Measurements from ENCODE around the gene HNRNPLL. TPM values are rescaled to one million over a fixed set of nuclear protein-coding genes. Genes with fewer than 3 reads are reported as not detected.

HNRNPLL gene
- total RNA-seq, 1 experiment from 2014 or later: 73.8 TPM

DNA sequence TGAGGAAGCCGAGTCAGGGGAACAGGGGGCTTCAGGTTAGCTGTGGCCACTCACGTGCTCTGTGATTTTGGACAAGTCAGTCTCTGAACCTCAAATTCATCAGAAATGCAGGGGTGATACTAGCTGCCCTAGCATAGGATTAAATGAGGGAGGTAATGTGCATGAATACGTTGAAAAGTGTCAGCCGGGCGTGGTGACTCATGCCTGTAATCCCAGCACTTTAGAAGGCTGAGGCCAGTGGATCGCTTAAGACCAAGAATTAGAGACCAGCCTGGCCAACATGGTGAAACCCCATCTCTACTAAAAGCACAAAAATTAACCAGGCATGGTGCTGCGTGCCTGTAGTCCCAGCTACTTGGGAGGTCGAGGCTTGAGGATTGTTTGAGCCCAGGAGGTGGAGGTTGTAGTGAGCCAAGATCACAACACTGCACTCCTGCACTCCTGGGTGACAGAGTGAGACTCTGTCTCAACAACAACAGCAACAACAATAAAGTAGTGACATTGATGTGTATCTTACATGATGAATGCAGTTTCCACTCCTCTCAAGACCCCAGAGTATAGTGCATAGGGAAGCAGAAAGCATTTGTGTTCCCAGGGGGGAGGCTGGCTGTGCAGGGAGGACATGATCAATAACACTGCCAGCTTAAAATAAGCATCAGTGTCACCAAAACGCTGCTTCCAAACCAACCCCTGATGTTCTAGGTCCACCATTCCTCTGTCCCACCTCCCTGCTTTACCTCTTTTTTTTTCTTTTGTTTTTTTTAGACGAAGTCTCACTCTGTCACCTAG, 68.8 kb downstream of the HNRNPLL start:
- no peak overlapping the region for H3K27ac ChIP-seq (ENCODE audit: low read depth, low read length, poor library complexity, severe bottlenecking)
- BruUV-seq (replicated peaks): no TSS peak
- POLR2A ChIA-PET (ENCODE audit: low non-redundant PET): no interaction called here

DNA sequence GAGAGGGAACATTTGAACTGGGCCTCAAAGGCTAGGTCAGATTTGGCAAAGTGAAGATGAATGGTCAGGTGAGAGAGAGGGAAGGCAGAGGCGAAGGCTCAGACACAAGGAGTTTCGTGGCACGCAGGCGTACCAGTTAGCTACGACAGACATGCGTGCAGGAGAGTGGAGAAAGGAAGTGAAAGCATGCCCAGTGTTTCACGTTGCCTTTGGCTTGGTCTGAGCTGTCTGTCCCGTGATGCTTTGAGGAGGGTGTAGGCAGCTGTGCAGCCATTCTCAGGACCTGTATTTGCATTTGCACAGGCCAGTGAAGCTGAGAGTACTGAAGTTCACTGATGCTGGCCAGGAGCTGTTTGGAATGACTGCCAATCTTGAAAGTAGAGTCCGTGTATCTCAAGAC, 69.5 kb downstream of the HNRNPLL start:
- H3K27me3 ChIP-seq (replicated peaks; ENCODE audit: insufficient read depth, low read depth, low read length, poor library complexity): no peaks in the 10 kb centered on the region

More for the DNA sequence above, 68.8 kb downstream of the HNRNPLL start:
- intact Hi-C loops (cut with micrococcal nuclease; ENCODE audit: unreplicated experiment): no loop called here
- H3K36me3 ChIP-seq (ENCODE audit: insufficient read depth, low read length, poor library complexity, severe bottlenecking): no peaks in the 10 kb centered on the region
- H3K27me3 ChIP-seq (replicated peaks; ENCODE audit: insufficient read depth, low read depth, low read length, poor library complexity): no peaks in the 10 kb centered on the region
- peaks cover 3% of the 10 kb centered on the region for H3K4me1 ChIP-seq (ENCODE audit: insufficient read depth, low read length, poor library complexity, severe bottlenecking)
- TF ChIP-seq, protein P1, sequence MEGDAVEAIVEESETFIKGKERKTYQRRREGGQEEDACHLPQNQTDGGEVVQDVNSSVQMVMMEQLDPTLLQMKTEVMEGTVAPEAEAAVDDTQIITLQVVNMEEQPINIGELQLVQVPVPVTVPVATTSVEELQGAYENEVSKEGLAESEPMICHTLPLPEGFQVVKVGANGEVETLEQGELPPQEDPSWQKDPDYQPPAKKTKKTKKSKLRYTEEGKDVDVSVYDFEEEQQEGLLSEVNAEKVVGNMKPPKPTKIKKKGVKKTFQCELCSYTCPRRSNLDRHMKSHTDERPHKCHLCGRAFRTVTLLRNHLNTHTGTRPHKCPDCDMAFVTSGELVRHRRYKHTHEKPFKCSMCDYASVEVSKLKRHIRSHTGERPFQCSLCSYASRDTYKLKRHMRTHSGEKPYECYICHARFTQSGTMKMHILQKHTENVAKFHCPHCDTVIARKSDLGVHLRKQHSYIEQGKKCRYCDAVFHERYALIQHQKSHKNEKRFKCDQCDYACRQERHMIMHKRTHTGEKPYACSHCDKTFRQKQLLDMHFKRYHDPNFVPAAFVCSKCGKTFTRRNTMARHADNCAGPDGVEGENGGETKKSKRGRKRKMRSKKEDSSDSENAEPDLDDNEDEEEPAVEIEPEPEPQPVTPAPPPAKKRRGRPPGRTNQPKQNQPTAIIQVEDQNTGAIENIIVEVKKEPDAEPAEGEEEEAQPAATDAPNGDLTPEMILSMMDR (conservative IDR thresholded peaks at IDR 0.05; ENCODE audit: low read depth, low read length): no peak
- TF ChIP-seq EZH2 (IDR thresholded peaks at IDR 0.05; ENCODE audit: borderline replicate concordance, low read depth, low read length, poor library complexity, severe bottlenecking): no peak
- no peaks in the 10 kb centered on the region for H3K9me3 ChIP-seq (ENCODE audit: low read depth, low read length, poor library complexity, severe bottlenecking)
- no peak for DNase-seq (ENCODE audit: low spot score)
- no peak overlapping the region for H3K4me3 ChIP-seq (ENCODE audit: low read depth, low read length, poor library complexity, severe bottlenecking)
- CTCF ChIA-PET: interaction anchor here (0.5 kb wide), 1 partner anchor 148 kb away, joined by 12 read pairs; no protein-coding TSS in a partner anchor

DNA sequence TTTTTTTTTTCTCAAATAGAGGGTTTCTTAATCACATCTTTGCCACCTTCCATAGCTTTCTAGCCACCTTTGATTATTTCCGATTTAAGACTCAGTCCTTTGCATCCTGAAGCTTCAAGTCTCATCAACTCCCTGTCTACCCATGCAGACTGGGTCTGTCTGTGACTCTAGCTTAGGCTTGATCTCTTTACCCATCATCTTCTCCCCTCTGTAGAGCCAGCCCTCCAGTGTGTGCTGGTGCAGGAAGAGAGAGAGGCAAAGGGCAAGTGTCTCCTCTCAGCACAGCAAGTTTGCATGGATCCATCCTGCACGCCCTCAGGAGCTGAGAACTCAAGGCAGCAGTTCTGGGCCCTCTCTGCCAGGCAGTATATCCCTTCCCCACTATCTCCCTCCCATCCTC, 70.4 kb downstream of the HNRNPLL start:
- Histone ChIP-seq H3K27ac (ENCODE audit: low read depth, low read length, poor library complexity, severe bottlenecking) (no peak overlapping the region), H3K4me1 (ENCODE audit: insufficient read depth, low read length, poor library complexity, severe bottlenecking) (peaks cover 3% of the 10 kb centered on the region), H3K9me3 (ENCODE audit: low read depth, low read length, poor library complexity, severe bottlenecking) (no peaks in the 10 kb centered on the region), H3K36me3 (ENCODE audit: insufficient read depth, low read length, poor library complexity, severe bottlenecking) (no peaks in the 10 kb centered on the region), H3K27me3 (replicated peaks; ENCODE audit: insufficient read depth, low read depth, low read length, poor library complexity) (no peaks in the 10 kb centered on the region), H3K4me3 (ENCODE audit: low read depth, low read length, poor library complexity, severe bottlenecking) (no peak overlapping the region)
- intact Hi-C loops (cut with micrococcal nuclease; ENCODE audit: unreplicated experiment): no loop called here
- no peak for DNase-seq (ENCODE audit: low spot score)
- BruUV-seq (replicated peaks): no TSS peak
- no peak for TF ChIP-seq EZH2 (IDR thresholded peaks at IDR 0.05; ENCODE audit: borderline replicate concordance, low read depth, low read length, poor library complexity, severe bottlenecking)
- TF ChIP-seq, protein P1 (conservative IDR thresholded peaks at IDR 0.05; ENCODE audit: low read depth, low read length): no peak
- CTCF ChIA-PET: interaction anchor here (0.7 kb wide), 1 partner anchor 49 kb away, joined by 5 read pairs; no protein-coding TSS in a partner anchor
- POLR2A ChIA-PET (ENCODE audit: low non-redundant PET): interaction anchor here (0.6 kb wide), 1 partner anchor 278 kb away, joined by 6 read pairs; no protein-coding TSS in a partner anchor

More for the DNA sequence above, 69.5 kb downstream of the HNRNPLL start:
- no TSS peak for BruUV-seq (replicated peaks)
- intact Hi-C loops (cut with micrococcal nuclease; ENCODE audit: unreplicated experiment): no loop called here
- ChIA-PET POLR2A (ENCODE audit: low non-redundant PET) (no interaction called here), CTCF (interaction anchor here (0.5 kb wide), 1 partner anchor 148 kb away, joined by 12 read pairs; no protein-coding TSS in a partner anchor)
- Histone ChIP-seq H3K4me1 (ENCODE audit: insufficient read depth, low read length, poor library complexity, severe bottlenecking) (peaks cover 3% of the 10 kb centered on the region), H3K27ac (ENCODE audit: low read depth, low read length, poor library complexity, severe bottlenecking) (no peak overlapping the region), H3K9me3 (ENCODE audit: low read depth, low read length, poor library complexity, severe bottlenecking) (no peaks in the 10 kb centered on the region), H3K4me3 (ENCODE audit: low read depth, low read length, poor library complexity, severe bottlenecking) (no peak overlapping the region), H3K36me3 (ENCODE audit: insufficient read depth, low read length, poor library complexity, severe bottlenecking) (no peaks in the 10 kb centered on the region)
- DNase-seq (ENCODE audit: low spot score): no peak
- TF ChIP-seq EZH2 (IDR thresholded peaks at IDR 0.05; ENCODE audit: borderline replicate concordance, low read depth, low read length, poor library complexity, severe bottlenecking): no peak
- TF ChIP-seq, protein P1 (conservative IDR thresholded peaks at IDR 0.05; ENCODE audit: low read depth, low read length): no peak
